ENCODE results near the gene ANKRD20A1.
A peak's percentile ranks its signal among the peaks of the same experiment; 100 is the strongest.
"Not testable (repeated sequence)": the region's sequence is repeated elsewhere in the genome, so short reads cannot be mapped to it uniquely, and the experiment has no call there.

ANKRD20A1 gene

DNA sequence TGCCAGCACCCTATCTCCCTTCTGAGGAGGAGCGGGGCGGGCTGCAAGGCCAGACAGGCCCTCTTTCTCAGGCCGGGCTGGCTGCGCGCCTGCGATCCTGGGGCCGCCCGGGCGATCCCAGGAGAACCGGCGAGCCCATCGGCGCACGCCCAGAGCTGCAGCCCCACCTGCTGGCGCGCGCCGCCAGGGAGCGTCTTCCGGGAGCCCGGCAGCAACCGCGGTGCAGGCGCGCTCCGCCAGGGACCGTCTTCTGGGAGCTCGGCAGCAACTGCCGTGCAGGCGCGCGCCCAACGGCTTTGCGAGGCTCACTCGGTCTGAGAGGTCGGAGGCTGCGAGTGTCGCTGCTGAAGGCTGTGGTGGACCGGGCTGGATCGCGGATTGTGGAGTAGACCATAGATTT is at the start of gene ANKRD20A1:
TSS of gene ANKRD20A1 (plus strand) at position 61 of the 400 bp plus-strand sequence. CDS start 496 bp downstream, outside the sequence.
- not testable (repeated sequence) for DNase-seq

DNA sequence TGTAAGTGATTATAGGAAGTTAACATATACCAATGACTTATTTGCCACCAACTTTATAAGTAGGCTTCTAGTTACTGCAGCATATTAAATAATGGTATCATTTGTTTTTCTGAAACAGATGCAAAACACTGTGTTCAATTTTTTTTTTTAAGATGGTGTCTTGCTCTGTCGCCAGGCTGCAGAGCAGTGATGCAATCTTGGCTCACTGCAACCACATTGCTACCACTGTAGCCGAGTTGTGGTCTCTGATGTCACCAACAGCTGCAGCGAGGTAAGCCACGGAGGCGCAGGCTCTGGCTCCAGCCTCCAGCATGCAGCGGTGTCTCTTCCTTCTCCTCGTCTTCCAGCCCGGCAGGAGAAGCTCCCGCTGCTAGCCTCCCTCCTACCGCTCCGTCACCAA is 26.6 kb upstream of the ANKRD20A1 start:
- DNase-seq: peak; percentile 46

Measured in activated CD4-positive, alpha-beta T cell treated with anti-CD3 and anti-CD28 coated beads for 48 hours (primary cell).